HG03354 (cell line): ENCODE results near the gene IL1RAP.

Experiments used
- ATAC-seq: cut with Tn5 transposase; IDR thresholded peaks from one replicate; pipeline ENCODE4 v1.9.1; 2021; ENCODE audit warnings: mild to moderate bottlenecking; ENCODE audit not compliant: unreplicated experiment, poor library complexity, severe bottlenecking

Gene IL1RAP

DNA sequence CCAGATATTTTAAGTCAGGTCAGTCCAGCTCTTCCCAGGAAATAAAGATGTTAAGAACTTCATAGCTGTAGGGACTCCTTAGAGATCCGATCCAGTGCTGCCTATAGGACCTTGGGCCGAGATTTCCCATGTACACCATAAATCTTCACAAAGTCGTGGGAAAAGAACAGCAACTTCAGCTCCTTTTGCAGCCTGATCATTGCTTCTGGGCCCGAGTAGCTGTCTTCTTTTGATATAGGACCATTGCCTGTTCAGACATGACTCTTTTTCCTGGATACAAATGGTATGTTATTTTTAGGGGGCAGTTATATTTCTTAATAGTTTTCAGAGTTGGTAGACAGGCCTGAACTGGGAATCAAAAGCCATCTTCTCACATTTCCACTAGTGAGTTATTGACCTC, 20.5 kb downstream of the IL1RAP start:
- no peak for ATAC-seq

DNA sequence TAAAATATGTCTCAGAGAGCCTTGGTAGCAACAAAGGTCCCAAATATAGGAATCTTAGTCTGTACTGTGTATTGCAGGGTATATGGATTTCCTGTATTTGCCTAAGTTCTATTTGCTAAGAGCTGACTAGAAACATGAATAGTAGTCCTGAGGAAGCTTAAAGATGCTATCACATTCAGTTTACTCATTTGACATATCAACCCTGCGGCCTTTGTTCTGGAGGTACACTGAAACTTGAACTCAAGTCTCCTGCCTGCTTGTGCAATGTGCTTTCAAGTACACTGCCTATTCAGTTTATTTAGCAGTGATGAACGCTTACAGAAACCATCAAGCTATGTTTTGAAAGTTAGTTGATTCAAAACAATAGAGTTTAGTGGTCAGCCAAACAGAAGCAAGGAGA, 21.1 kb downstream of the IL1RAP start:
- ATAC-seq, result no peak

DNA sequence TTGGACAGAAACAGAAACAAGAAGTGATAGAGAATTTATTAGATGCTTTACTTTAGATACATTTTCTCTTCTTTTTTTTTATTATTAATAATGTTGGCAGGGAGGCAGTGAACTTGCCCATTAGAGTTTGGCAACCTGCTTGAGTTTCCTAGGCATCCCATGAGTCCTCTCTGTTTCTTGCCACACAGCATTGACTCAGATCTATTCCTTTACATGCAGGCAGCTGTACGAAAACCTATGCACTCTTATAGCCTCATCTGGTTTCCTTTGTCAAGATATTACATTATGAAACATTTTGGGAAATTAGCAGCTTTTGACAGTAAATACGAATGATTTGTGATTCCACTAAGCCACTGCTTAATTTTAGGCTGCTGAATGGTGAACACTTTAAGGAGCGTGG, 23.3 kb downstream of the IL1RAP start:
- ATAC-seq, result no peak

DNA sequence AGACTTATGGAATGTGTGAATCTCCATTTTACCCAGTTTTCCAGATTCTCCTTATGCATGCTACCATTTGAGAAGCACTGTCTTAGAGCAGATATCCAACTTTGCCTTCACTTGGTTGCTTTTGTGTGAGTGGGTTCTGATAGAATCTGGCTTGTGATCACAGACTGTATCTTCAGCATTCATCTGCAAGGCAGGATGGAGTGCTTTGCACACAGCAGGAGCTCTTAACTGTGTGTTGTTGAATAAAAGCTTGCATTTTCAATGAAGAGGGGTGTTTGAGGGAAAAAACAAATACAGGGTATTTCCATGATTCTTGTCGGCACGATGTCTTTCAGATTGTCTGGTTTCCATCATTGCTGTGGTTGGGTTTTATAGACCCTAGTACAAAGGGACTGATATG, 24.4 kb downstream of the IL1RAP start:
- ATAC-seq, result no peak

DNA sequence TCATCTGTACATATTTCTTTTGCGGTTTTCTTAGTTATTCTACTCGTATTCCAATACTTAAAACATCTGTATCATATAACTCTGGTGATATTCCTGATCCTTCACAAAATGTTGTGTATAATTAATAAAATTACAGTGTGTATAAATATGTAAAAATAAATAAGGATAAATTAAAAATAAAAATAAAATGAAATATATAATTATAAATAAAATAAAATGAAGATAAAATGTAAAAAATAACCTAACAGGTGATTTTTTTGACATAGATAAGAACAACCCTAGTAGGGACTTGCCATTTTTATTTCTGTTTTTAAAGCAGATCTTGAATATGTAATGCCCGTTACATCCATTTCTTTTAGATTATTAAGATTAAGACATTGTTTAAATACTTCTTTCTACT, 25.6 kb downstream of the IL1RAP start:
- ATAC-seq, result no peak

DNA sequence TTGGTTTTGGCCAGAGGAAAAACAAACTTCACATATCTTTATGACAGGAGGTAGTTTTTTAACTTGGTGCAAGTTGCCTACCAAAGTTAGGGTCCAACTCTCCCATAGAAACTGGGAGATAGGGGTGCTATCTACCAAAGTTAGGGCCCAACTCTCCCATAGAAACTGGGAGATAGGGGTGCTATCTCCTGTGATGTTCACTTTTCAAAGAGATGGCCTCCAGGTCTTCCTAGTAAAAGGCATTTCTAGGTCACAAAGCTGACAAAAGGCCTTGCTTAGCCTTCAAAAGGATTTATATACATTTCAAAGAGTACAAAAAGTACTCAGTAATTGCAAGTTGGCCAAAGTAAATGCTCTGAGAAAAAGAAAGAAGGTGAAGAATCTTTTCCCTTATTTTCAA, 27.1 kb downstream of the IL1RAP start:
- no peak for ATAC-seq

DNA sequence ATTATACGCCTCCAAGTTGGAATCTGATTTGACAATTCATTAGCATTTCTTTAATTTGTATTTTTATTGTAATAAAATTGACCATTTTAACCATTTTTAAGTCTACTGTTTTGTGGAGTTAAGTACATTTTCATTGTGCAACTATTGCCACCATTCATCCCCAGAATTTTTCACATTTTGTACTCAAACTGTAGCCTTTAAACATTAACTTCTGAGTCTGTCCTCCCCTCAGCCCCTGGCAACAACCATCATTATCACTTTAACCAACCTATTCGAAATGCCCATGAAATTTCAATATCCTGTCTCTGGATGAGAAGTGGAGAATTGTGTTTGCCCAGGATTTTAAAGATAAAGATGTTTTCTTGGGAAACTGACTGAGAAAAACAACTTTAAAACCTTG, 27.7 kb downstream of the IL1RAP start:
- ATAC-seq, result no peak

DNA sequence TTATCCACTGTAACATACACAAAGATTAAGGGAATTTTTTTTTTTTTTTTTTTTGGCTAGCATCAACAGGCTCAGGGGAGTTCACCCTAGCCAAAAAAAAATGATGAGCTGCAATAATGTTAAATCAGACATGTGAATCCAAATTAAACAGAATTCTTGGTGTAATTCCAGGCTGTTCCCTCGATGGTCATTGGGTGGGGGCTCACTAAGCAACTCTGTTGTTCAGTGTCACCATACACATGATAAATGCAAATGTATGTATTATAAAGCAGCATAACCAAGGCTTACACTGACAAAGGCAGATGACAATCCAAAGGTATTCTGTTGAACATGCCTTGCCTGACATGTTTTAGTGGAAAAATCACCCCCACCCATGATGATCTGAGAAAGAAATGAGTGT, 29.0 kb downstream of the IL1RAP start:
- no peak for ATAC-seq

DNA sequence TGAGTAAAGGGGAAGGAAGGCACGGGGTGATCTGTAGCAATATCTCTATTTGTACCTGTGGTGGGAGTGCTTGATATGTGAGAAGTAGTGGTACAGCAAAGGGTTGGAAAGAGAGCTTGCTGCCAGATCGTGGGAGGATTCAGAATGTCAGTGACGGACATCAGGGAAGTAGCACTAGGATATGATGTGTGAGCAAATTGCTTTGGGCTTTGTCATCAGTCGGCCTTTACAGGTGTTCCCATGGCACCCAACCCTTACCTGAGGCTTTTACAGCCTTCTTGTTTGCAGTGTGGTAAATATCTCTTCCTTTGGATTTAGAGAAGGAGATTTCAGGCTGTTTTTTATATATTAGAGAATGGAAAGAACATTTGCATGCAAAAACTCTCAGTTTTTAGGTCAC, 29.8 kb downstream of the IL1RAP start:
- ATAC-seq, result no peak

DNA sequence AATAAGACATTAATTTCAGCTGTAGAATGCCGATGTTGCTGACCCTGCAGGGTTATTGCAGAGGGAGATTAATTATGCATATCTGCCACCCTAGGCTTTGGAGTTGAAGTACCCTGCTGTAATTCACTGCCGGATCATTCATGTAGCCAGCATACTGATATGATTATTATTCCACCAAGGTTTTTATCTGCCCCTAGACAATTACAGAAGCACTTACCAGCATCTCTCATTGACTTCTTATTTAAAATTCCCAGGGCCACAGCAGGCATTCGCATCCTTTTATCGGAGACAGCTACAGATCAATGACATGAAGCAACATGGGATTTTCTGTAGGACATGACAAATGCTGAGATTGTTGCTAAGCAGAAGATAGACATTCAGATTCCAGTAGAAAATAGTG, 31.3 kb downstream of the IL1RAP start:
- no peak for ATAC-seq

DNA sequence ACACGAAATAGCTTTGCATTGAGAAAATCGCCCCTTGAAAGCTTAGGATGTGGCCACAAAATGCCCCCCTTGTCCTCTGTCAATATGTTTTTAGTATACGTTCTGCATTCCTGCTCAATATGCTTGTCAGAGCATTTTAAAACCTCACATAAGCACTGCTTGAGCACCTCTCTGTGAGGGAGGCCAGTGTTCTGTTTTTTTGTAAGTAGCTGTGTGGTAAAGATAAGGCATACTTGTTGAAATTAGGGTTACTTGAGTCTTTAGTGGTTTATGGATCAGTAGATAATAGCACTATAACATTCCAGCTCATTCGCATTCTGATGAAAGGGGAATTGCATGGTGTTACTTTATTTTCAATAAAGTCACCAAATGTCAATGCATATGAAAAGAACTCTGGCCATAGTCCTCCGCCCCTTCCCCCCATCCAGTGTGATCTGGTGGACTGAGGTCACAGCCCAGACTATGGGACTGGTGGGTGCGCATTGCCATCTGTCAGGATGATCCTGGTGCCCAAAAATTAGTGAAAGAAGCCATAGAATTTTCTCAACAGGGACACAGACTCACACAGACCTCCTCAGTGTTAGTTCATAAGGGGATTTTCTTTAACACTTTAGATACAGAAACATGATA, 33.1 kb downstream of the IL1RAP start:
- no peak for ATAC-seq

DNA sequence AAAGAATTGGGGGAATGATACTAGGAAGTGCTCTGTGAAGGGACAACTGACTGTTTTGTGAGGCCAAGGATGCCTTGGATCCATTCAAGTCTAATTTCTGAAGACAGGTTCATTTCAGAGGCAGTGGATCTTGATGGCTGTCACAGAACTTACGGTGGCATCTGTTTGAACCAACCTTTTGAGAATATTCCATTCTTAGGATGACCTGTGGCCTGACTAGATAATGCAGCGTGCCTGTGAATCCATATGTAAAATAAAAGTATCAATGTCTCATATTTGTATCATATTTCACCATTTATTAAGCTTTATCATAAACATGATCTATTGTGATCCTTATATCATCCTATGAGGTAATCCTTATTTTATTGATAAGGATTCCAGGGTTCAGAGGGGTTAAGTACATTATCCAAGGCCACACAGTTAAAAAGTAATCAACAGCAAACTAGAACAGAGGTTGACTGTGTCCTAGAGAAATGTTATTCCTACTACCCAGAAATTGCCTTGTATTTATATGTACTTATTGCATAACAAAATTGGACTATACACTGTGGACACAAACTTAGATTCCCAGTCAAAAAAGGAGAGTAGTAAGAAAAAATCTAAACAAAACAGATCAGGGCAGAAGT, 34.3 kb downstream of the IL1RAP start:
- ATAC-seq, result no peak

DNA sequence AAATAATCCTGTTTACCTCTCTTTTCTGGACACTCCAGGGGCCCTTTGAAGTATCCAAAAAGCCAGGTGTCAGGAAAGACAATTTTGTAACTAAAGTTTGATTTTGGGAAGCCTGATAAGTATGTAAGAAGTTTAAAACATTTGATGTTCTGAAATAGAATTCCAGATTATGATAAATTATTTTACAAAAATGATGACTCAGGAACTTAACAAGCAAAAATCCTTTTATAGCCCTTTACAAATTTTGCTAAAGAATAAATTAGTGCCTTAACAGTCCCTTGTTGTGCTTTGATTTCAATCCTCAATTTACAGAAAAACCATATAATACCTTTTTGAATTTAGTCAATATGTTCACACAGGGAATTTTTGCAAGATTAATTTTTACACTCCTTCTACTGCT, 38.1 kb downstream of the IL1RAP start:
- no peak for ATAC-seq

DNA sequence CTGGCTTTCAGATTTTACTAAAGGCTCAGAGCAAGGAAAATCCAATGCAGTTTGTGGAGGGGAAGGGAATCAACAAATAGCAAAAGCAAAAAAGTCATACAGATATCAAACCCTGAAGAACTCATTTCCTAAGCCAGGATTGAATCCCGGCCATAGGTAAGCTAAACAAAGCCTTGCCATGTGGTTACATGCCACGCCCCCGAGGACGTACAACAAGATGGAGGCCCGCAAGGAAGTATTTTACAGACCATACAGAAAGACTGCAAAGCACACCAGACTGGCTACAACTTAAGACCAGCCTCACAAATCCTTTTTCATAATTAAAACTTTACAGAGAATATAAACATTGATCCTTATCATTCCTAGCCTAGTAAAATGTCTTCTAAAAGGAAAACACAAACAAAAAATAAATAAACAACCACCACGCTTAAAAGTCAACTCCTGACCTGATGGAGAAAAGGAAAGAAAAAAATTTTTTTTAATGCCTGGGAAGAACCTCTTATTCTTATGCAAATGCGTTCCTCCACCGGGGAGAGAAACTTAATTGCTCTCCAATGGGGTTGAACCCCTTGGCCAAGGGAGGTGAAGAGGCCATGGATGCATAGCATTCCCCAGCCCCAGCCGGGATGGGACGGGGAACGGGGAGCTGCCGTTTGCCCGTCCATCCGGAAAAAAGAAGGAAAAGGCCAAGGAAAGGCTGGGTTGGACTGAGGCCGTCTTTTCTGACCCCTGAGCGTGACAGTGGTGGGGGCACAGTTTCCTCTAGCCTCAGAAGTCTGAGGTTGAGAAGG, 39.3 kb downstream of the IL1RAP start:
- ATAC-seq, result no peak

DNA sequence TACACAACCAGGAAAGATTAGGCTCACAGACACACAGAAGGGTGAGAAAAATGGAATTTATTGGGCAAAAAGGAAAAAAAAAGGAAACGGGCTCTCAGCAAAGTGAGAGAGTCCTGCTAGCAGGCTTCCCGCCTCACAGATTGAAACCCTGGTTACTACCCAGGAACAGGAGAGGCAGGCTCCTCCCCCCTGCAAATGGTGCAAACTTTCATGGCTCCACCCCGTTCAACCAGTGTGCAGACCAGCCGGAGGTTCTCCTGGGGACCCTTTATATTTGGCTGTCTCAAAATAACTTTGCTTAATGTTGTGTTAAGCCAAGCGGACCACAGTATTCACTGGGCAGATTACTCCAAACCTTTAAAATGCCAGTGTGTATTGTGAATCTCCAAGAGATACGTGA, 40.3 kb downstream of the IL1RAP start:
- no peak for ATAC-seq

DNA sequence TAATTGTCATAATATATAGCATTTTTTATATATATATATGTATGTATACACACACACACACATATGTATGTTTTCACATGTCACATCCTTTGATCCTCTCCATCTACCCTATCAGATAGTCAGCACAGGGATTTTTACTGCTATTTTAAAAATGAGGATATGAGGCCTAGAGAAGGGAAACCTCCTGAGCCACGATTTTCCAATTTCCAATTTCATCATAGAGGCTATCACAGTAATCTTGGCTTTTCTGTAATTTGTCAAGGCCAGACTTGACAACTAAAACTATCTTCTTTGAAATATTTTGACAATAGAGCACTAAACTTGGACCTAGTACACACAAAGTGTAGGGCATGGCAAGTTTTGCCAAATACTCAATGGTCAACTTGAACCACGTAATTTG, 42.5 kb downstream of the IL1RAP start:
- ATAC-seq, result no peak

DNA sequence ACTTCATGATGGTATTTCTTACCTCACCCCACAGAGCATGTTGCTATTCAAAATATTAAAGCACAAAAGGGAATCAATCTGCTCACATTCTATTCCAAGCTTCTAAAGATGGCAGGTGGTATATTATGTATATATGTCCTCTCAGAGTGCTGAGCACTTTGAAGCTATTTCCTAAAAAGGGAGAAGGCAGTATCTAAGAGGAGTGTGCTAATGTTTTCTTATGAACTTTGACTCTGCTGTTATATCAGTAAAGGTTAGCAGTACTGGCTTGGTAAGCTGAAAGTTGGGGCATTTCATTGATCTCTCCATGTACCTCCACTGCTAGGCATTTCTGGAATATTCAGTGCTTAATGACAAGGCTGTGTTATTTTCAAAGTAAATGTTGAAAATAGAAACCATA, 43.4 kb downstream of the IL1RAP start:
- ATAC-seq, result no peak

DNA sequence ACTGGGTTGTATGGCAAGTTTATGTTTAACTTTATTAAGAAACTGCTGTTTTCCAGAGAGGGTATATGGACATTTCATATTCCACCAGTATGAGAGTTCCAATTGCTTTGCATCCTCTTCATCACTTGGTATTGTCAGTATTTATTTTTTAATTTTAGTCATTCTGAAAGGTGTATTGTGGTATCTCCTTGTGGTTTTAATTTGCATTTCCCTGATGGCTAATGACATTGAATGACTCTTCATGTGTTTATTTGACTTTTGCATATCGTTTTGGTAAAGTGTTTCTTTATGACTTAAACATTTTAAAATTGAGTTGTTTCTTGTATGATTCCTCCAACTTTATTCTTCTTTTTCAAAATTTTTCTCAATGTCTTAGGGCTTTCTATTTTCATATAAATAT, 44.4 kb downstream of the IL1RAP start:
- no peak for ATAC-seq

DNA sequence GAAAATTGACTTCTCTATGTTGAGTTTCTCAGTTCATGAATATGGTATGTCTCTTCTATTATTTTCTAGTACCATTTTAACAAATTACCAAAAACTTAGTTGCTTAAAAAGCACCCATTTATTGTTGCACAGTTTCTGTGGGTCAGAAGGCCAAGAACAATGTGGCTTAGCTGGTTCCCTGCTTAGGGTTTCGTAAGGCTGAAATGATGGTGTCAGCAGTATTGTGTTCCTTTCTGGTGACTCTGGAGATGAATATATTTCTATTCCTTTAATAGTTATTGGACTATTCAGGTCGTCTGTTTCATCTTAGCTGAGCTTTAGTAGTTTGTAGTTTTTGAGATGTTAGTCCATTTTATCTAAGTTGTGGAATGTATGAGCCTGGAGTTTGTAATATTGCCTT, 44.9 kb downstream of the IL1RAP start:
- ATAC-seq, result no peak

DNA sequence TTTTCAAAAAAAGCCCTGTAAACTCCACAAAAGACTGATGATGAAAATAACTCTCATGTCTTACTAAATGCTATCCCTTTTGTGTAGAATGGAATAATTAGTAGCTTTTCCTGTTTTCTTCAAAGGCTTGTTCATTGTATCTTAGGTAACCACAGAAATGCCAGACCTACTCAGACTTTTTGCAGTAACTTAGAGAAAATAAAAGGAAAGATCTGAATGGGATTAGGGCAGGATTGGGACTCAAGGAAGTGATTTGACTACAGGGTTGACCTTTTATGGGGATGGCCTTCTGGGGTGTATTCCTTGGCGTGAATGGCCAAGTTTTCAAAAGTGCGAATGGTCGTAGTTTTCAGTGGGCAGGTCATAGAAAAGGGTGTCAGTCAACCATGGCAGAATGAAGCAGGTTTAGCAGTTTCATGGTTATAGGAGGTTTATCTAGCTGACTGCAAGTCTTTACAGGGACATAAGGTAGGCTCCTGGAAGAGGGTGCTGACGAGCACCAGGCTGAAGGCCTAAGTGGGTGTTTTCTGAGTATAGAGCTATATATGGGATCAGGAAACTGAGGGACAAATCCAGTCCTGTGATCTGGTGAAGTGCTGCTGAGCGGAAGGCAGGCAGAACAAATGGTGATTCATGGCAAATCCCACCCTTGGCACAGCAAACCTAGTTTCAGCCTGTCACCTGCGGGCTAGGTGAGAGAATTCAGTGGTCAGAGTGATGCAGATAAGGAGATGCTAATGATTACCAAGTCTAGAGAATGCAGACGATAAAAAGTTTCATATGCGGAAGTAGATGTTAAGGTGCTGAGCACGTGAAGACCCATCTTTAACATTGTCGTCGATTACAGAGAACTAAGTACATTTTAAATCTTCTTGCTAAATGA, 46.4 kb downstream of the IL1RAP start:
- ATAC-seq, result no peak
